SK-N-SH treated with all-trans-retinoic acid at 6 μM for 48 hours (cell line): ENCODE measurements around the gene NEDD4.

Experiments
- ATAC-seq: fragments of 200-7000 bp; cut with Tn5 transposase; 3 replicates; pipeline ENCODE4 v1.9.1; 2020; ENCODE audit warnings: mild to moderate bottlenecking, moderate library complexity
- ARNTL ChIP-seq: fragments of 450-650 bp; formaldehyde crosslinking; IDR thresholded peaks from 2 replicates; pipeline ENCODE4 v1.5.0; 2020; ENCODE audit warnings: low read depth, mild to moderate bottlenecking, moderate library complexity, borderline replicate concordance
- BACH2 ChIP-seq: fragments of 250-450 bp; sonication (Bioruptor Pico); IDR thresholded peaks from 2 replicates; pipeline ENCODE4 v1.9.0; 2021; ENCODE audit warnings: mild to moderate bottlenecking, borderline replicate concordance
- CREB5 ChIP-seq: fragments of 250-450 bp; sonication (Bioruptor Pico); IDR thresholded peaks from 2 replicates; pipeline ENCODE4 v1.5.1; 2020; ENCODE audit warnings: low read depth, mild to moderate bottlenecking, moderate library complexity
- CSDC2 ChIP-seq: fragments of 250-450 bp; sonication (Bioruptor Pico); IDR thresholded peaks from 2 replicates; pipeline ENCODE4 v1.5.0; 2020; ENCODE audit warnings: mild to moderate bottlenecking, moderate library complexity
- CSRNP3 ChIP-seq: fragments of 250-450 bp; sonication (Bioruptor Pico); IDR thresholded peaks from 2 replicates; pipeline ENCODE4 v1.5.1; 2021; ENCODE audit warnings: mild to moderate bottlenecking, moderate library complexity
- ESRRG ChIP-seq: fragments of 250-450 bp; sonication (Bioruptor Pico); IDR thresholded peaks from 2 replicates; pipeline ENCODE4 v1.6.1; 2021; ENCODE audit warnings: mild to moderate bottlenecking
- GLIS3 ChIP-seq: fragments of 250-450 bp; sonication (Bioruptor Pico); IDR thresholded peaks from 2 replicates; pipeline ENCODE4 v1.5.0; 2020; ENCODE audit warnings: mild to moderate bottlenecking, moderate library complexity
- OSR1 ChIP-seq: fragments of 250-450 bp; sonication (Bioruptor Pico); IDR thresholded peaks from 2 replicates; pipeline ENCODE4 v1.8.0; 2022; ENCODE audit warnings: moderate library complexity, mild to moderate bottlenecking, inconsistent platforms
- PATZ1 ChIP-seq: fragments of 250-450 bp; sonication (Bioruptor Pico); IDR thresholded peaks from 2 replicates; pipeline ENCODE4 v1.8.0; 2020; ENCODE audit warnings: mild to moderate bottlenecking, moderate library complexity, borderline replicate concordance
- POU6F1 ChIP-seq: fragments of 250-450 bp; sonication (Bioruptor Pico); IDR thresholded peaks from 2 replicates; pipeline ENCODE4 v1.8.0; 2021; ENCODE audit warnings: low read depth, mild to moderate bottlenecking, moderate library complexity, borderline replicate concordance
- RARB ChIP-seq: fragments of 250-450 bp; sonication (Bioruptor Pico); IDR thresholded peaks from 2 replicates; pipeline ENCODE4 v1.8.0; 2021; ENCODE audit warnings: mild to moderate bottlenecking, moderate library complexity
- SNAI2 ChIP-seq: fragments of 250-450 bp; sonication (Bioruptor Pico); IDR thresholded peaks from 2 replicates; pipeline ENCODE4 v1.5.0; 2020; ENCODE audit warnings: mild to moderate bottlenecking, moderate library complexity
- TCF4 ChIP-seq: fragments of 250-450 bp; sonication (Bioruptor Pico); IDR thresholded peaks from 2 replicates; pipeline ENCODE4 v1.8.0; 2021; ENCODE audit warnings: mild to moderate bottlenecking, moderate library complexity, borderline replicate concordance
- TOX ChIP-seq: fragments of 250-450 bp; sonication (Bioruptor Pico); IDR thresholded peaks from 2 replicates; pipeline ENCODE4 v1.8.0; 2021; ENCODE audit warnings: mild to moderate bottlenecking, moderate library complexity, borderline replicate concordance
- ZC3H10 ChIP-seq: fragments of 250-450 bp; sonication (Bioruptor Pico); IDR thresholded peaks from 2 replicates; pipeline ENCODE4 v1.5.1; 2021; ENCODE audit warnings: mild to moderate bottlenecking, moderate library complexity
- ZFP30 ChIP-seq: fragments of 450-650 bp; formaldehyde crosslinking; IDR thresholded peaks from 2 replicates; pipeline ENCODE4 v1.5.0; 2022; ENCODE audit warnings: mild to moderate bottlenecking, moderate library complexity
- ZNF565 ChIP-seq: fragments of 450-650 bp; formaldehyde crosslinking; conservative IDR thresholded peaks from 2 replicates; pipeline ENCODE4 v1.5.0; 2020; ENCODE audit warnings: low read depth, mild to moderate bottlenecking, moderate library complexity
- ZNF70 ChIP-seq: fragments of 450-650 bp; formaldehyde crosslinking; IDR thresholded peaks from 2 replicates; pipeline ENCODE4 v1.5.0; 2020; ENCODE audit warnings: mild to moderate bottlenecking, moderate library complexity
- ZNF8 ChIP-seq: fragments of 450-650 bp; formaldehyde crosslinking; IDR thresholded peaks from 2 replicates; pipeline ENCODE4 v1.5.0; 2020; ENCODE audit warnings: mild to moderate bottlenecking, moderate library complexity

The NEDD4 gene

GRCh38 chr15:56036546-56037067 is 43.2 kb upstream of the NEDD4 start (continued):
- TF ChIP-seq ZNF8 (CRISPR knock-in tag) = no peak

- ATAC-seq = no peak
- TF ChIP-seq GLIS3 (CRISPR knock-in tag) = no peak
- TF ChIP-seq ZNF565 = no peak
- TF ChIP-seq PATZ1 = no peak
Observed at GRCh38 chr15:56035166-56035565, 41.8 kb upstream of the NEDD4 start.

GRCh38 chr15:56034514-56034913 is 41.1 kb upstream of the NEDD4 start:
- no peak for ATAC-seq
- TF ChIP-seq ZC3H10 (CRISPR knock-in tag) (no peak), TCF4 (CRISPR knock-in tag) (no peak), GLIS3 (CRISPR knock-in tag) (no peak), BACH2 (CRISPR knock-in tag) (no peak), TOX (CRISPR knock-in tag) (no peak), PATZ1 (no peak), RARB (CRISPR knock-in tag) (no peak), ESRRG (CRISPR knock-in tag) (no peak), ZNF8 (CRISPR knock-in tag) (no peak), CSRNP3 (no peak), CREB5 (CRISPR knock-in tag) (no peak), CSDC2 (CRISPR knock-in tag) (no peak), OSR1 (CRISPR knock-in tag) (no peak), SNAI2 (CRISPR knock-in tag) (no peak), ZNF565 (no peak), ARNTL (no peak), POU6F1 (no peak)

GRCh38 chr15:56032373-56032772 is 39.0 kb upstream of the NEDD4 start:
- no peak for TF ChIP-seq TOX (CRISPR knock-in tag)
- TF ChIP-seq BACH2 (CRISPR knock-in tag) = no peak
- TF ChIP-seq ZNF70 = no peak
- no peak for TF ChIP-seq ZFP30 (CRISPR knock-in tag)
- no peak for TF ChIP-seq CSRNP3
- no peak for ATAC-seq
